Activated CD8-positive, alpha-beta memory T cell treated with anti-CD3 and anti-CD28 coated beads, Interleukin-2, amount 50 U/mL, for 1 hour (primary cell): ENCODE results near the gene SLC29A4.

ENCODE experiments used
- DNase-seq: peaks from one replicate; pipeline ENCODE4 v3.0.0-alpha.2; 2020; ENCODE audit errors: extremely low read depth

The SLC29A4 gene

GRCh38 chr7:5352440-5353010 lies 69.8 kb downstream of the SLC29A4 start:
- DNase-seq: no peak

DNA sequence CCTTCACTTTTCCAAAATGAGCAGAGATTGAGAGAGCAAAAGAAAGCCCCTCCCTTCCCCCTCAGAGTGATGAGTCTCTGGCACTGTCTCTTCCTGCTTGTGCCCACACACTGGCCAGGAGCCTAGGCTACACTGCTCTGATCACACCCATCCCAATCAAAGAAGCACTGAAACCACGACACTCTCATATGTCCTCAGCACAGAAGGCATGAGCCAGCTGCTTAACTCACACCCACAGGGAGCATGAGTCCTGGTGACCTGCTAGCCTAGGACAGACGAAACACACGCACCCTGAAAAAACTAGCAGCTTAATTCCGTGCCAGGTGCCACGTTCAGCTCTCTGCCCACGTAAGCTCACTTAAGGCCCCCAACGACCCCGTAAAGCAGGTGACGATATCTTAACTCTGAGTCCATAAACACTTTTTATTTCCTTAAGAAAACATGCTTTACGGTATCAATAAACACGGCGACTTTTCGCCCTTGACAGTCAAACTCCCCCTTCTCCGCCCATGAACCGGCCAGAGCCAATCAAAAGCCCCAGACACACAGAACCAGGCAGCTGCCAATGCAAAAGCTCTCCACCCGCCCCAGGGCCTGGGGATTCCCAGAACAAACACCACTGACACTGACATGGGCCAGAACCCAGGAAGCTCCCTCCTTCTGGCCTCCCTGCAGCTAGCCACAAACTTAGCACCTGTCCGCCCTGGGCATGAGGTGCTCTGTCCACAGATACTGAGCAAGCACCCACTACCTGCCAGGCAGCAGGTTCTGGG lies 71.9 kb downstream of the SLC29A4 start:
- no peak for DNase-seq
